H1 (cell line): ENCODE data around the gene TRIM44. TPM values are rescaled to one million over a fixed set of nuclear protein-coding genes. Genes with fewer than 3 reads are reported as not detected.

Experiments
- CTCF ChIA-PET: fragments of 300-600 bp; sonication (Branson Sonifier 250); formaldehyde crosslinking; loops from one replicate; lab custom pipeline; 2021; ENCODE audit not compliant: partially characterized antibody; lab: Charles Lee
- POLR2A ChIA-PET: fragments of 300-600 bp; sonication (Branson Sonifier 250); formaldehyde crosslinking; loops from one replicate; lab custom pipeline; 2021; ENCODE audit warnings: inconsistent platforms; ENCODE audit not compliant: partially characterized antibody; lab: Charles Lee
- DNase-seq, 2 experiments: peaks; one replicate each; pipeline versions ENCODE4 v3.0.0 to v3.0.0-alpha.2; 2010 to 2022; ENCODE audit warnings: low spot score in 2 of 2, low read depth in 1 of 2, mixed read lengths in 1 of 2
- FAIRE-seq: peaks from 2 replicates; lab custom pipeline; 2011; peaks lifted over from hg19 to GRCh38; lab: Jason Lieb, UNC
- H2AFZ ChIP-seq: 2 replicates; pipeline ENCODE4 v1.8.1; 2012; ENCODE audit warnings: low read length, inconsistent platforms
- H2AK5ac ChIP-seq: 2 replicates; pipeline ENCODE4 v1.6.1; 2013; ENCODE audit warnings: low read depth, low read length
- H2BK120ac ChIP-seq: replicated peaks from 2 replicates; pipeline ENCODE3; 2013; ENCODE audit warnings: low read depth, low read length, inconsistent platforms
- H2BK12ac ChIP-seq: 2 replicates; pipeline ENCODE4 v1.6.1; 2013; ENCODE audit warnings: low read depth, low read length
- H2BK15ac ChIP-seq: 2 replicates; pipeline ENCODE4 v1.6.1; 2013; ENCODE audit warnings: low read length
- H2BK20ac ChIP-seq: 2 replicates; pipeline ENCODE4 v1.6.1; 2013; ENCODE audit warnings: low read length
- H2BK5ac ChIP-seq: 2 replicates; pipeline ENCODE4 v1.6.1; 2013; ENCODE audit warnings: low read depth, low read length
- H3K14ac ChIP-seq: 2 replicates; pipeline ENCODE4 v1.6.1; 2013; ENCODE audit warnings: inconsistent platforms; ENCODE audit not compliant: insufficient read length
- H3K18ac ChIP-seq: 2 replicates; pipeline ENCODE4 v1.6.1; 2013; ENCODE audit warnings: low read length; ENCODE audit errors: extremely low read depth
- H3K23ac ChIP-seq: 2 replicates; pipeline ENCODE4 v1.6.1; 2013; ENCODE audit warnings: inconsistent platforms; ENCODE audit not compliant: insufficient read length
- H3K23me2 ChIP-seq: 2 replicates; pipeline ENCODE4 v1.6.1; 2013; ENCODE audit warnings: low read depth, low read length
- H3K27ac ChIP-seq: 2 replicates; pipeline ENCODE4 v1.6.1; 2011; ENCODE audit warnings: low read depth, low read length, inconsistent platforms
- H3K27me3 ChIP-seq, 4 experiments: replicated peaks in 1 of 4; 1 replicate in 1 of 4; 2 replicates in 3 of 4; pipeline versions ENCODE4 v1.6.1 to v1.8.1; 2011 to 2013; ENCODE audit warnings: low read length in 3 of 4, mild to moderate bottlenecking in 3 of 4, inconsistent platforms in 2 of 4, mixed read lengths in 2 of 4, moderate library complexity in 1 of 4; ENCODE audit not compliant: control insufficient read depth in 3 of 4, insufficient read depth in 3 of 4; ENCODE audit errors: extremely low read depth in 1 of 4
- H3K36me3 ChIP-seq, 4 experiments: 2 replicates each; pipeline versions ENCODE4 v1.6.1 to v1.8.1; 2011 to 2013; ENCODE audit warnings: mild to moderate bottlenecking in 4 of 4, low read length in 3 of 4, moderate library complexity in 2 of 4, control low read depth in 1 of 4, inconsistent platforms in 1 of 4; ENCODE audit not compliant: insufficient read depth in 4 of 4, control insufficient read depth in 2 of 4
- H3K4ac ChIP-seq: replicated peaks from 2 replicates; pipeline ENCODE3; 2013; ENCODE audit warnings: low read length, low read depth, mixed read lengths, inconsistent platforms; ENCODE audit not compliant: insufficient read length
- H3K4me1 ChIP-seq, 4 experiments: replicated peaks in 1 of 4; 1 replicate in 1 of 4; 2 replicates in 3 of 4; pipeline versions ENCODE4 v1.6.1 to v1.8.1; 2011 to 2013; ENCODE audit warnings: low read length in 3 of 4, inconsistent platforms in 2 of 4, mixed read lengths in 1 of 4; ENCODE audit not compliant: insufficient read depth in 4 of 4, control insufficient read depth in 3 of 4
- H3K4me2 ChIP-seq, 2 experiments: 2 replicates each; pipeline versions ENCODE4 v1.6.1 to v1.8.1; 2011 to 2013; ENCODE audit warnings: low read depth in 2 of 2, low read length in 2 of 2, control low read depth in 1 of 2, inconsistent platforms in 1 of 2, mild to moderate bottlenecking in 1 of 2; ENCODE audit not compliant: insufficient read depth in 1 of 2
- H3K4me3 ChIP-seq, 4 experiments: fragments of 200-600, 300-600 bp in 1 of 4; sonication (generic), shearing (Covaris generic), sonication (Bioruptor Twin) in 1 of 4; 2 replicates each; pipeline versions ENCODE4 v1.5.1 to v1.8.1; 2011 to 2016; ENCODE audit warnings: low read length in 4 of 4, low read depth in 3 of 4, control low read depth in 2 of 4, inconsistent platforms in 2 of 4, mild to moderate bottlenecking in 2 of 4, mixed read lengths in 1 of 4, moderate library complexity in 1 of 4; ENCODE audit not compliant: insufficient read depth in 2 of 4; ENCODE audit errors: extremely low read depth in 1 of 4
- H3K56ac ChIP-seq: replicated peaks from 2 replicates; pipeline ENCODE3; 2013; ENCODE audit warnings: low read depth, mild to moderate bottlenecking, mixed read lengths, low read length, inconsistent platforms; ENCODE audit not compliant: insufficient read length
- H3K79me1 ChIP-seq: 2 replicates; pipeline ENCODE4 v1.6.1; 2013; ENCODE audit warnings: low read depth, low read length, control low read depth
- H3K79me2 ChIP-seq, 2 experiments: 2 replicates each; pipeline versions ENCODE4 v1.6.1 to v1.8.1; 2012 to 2013; ENCODE audit warnings: low read length in 2 of 2, mild to moderate bottlenecking in 2 of 2, inconsistent platforms in 1 of 2; ENCODE audit not compliant: insufficient read depth in 2 of 2, control insufficient read depth in 1 of 2
- H3K9ac ChIP-seq, 4 experiments: replicated peaks in 1 of 4; 1 replicate in 1 of 4; 2 replicates in 3 of 4; pipeline versions ENCODE4 v1.6.1 to v1.8.1; 2011 to 2013; ENCODE audit warnings: low read depth in 3 of 4, low read length in 3 of 4, control low read depth in 2 of 4, mild to moderate bottlenecking in 2 of 4, moderate library complexity in 2 of 4, inconsistent platforms in 1 of 4; ENCODE audit errors: extremely low read depth in 1 of 4
- H3K9me3 ChIP-seq, 2 experiments: 2 replicates each; pipeline versions ENCODE4 v1.6.1 to v1.8.1; 2012 to 2013; ENCODE audit warnings: mild to moderate bottlenecking in 2 of 2, moderate library complexity in 2 of 2, control low read depth in 1 of 2, inconsistent platforms in 1 of 2, low read depth in 1 of 2, low read length in 1 of 2, mixed read lengths in 1 of 2; ENCODE audit not compliant: insufficient read depth in 2 of 2
- H4K20me1 ChIP-seq, 2 experiments: replicated peaks in 1 of 2; 2 replicates each; pipeline versions ENCODE3 to v1.8.1; 2011 to 2013; ENCODE audit warnings: inconsistent platforms in 2 of 2, low read length in 2 of 2, mild to moderate bottlenecking in 1 of 2; ENCODE audit not compliant: insufficient read depth in 2 of 2, control insufficient read depth in 1 of 2
- H4K5ac ChIP-seq: 2 replicates; pipeline ENCODE4 v1.6.1; 2013; ENCODE audit warnings: low read length, low read depth, mixed read lengths, inconsistent platforms; ENCODE audit not compliant: insufficient read length
- H4K8ac ChIP-seq: 2 replicates; pipeline ENCODE4 v1.8.0; 2013; ENCODE audit warnings: mild to moderate bottlenecking, moderate library complexity, low read length, inconsistent platforms; ENCODE audit not compliant: insufficient read depth; ENCODE audit errors: extremely low read depth
- H4K91ac ChIP-seq: replicated peaks from 2 replicates; pipeline ENCODE3; 2013; ENCODE audit warnings: low read length, mixed read lengths, inconsistent platforms; ENCODE audit not compliant: insufficient read length
- BACH1 ChIP-seq: IDR thresholded peaks from 2 replicates; pipeline ENCODE4 v1.6.1; 2012; ENCODE audit warnings: low read length, improper control_type of control experiment
- EGR1 ChIP-seq: IDR thresholded peaks from 2 replicates; pipeline ENCODE4 v1.6.1; 2011; ENCODE audit warnings: low read depth, low read length, borderline replicate concordance
- KDM1A ChIP-seq: fragments of 200-600, 300-600 bp; sonication (generic); IDR thresholded peaks from 2 replicates; pipeline ENCODE4 v1.7.1; 2016; ENCODE audit warnings: mild to moderate bottlenecking, low read length, borderline replicate concordance
- MAFK ChIP-seq: IDR thresholded peaks from 2 replicates; pipeline ENCODE4 v1.6.1; 2012; ENCODE audit warnings: low read depth, mild to moderate bottlenecking, improper control_type of control experiment, low read length
- NANOG ChIP-seq: IDR thresholded peaks from 2 replicates; pipeline ENCODE4 v1.6.1; 2011; ENCODE audit warnings: low read length, low read depth, mild to moderate bottlenecking, inconsistent platforms; ENCODE audit not compliant: insufficient read depth, poor library complexity, severe bottlenecking
- PHF8 ChIP-seq: fragments of 200-600 bp; sonication (generic); conservative IDR thresholded peaks from 2 replicates; pipeline ENCODE4 v1.7.1; 2012; ENCODE audit warnings: low read depth, mild to moderate bottlenecking, inconsistent platforms, low read length, moderate library complexity
- POLR2AphosphoS5 ChIP-seq: IDR thresholded peaks from 2 replicates; pipeline ENCODE4 v1.6.1; 2011; ENCODE audit warnings: low read depth, low read length
- POU5F1 ChIP-seq: IDR thresholded peaks from 2 replicates; pipeline ENCODE4 v1.6.1; 2011; ENCODE audit warnings: low read depth, mild to moderate bottlenecking, low read length, moderate library complexity
- RAD21 ChIP-seq, 2 experiments: IDR thresholded peaks in 1 of 2; conservative IDR thresholded peaks in 1 of 2; 2 replicates each; pipeline ENCODE4 v1.6.1; 2011; ENCODE audit warnings: low read depth in 2 of 2, low read length in 2 of 2, improper control_type of control experiment in 1 of 2, inconsistent platforms in 1 of 2, mild to moderate bottlenecking in 1 of 2, moderate library complexity in 1 of 2
- USF2 ChIP-seq: IDR thresholded peaks from 2 replicates; pipeline ENCODE4 v1.6.1; 2011; ENCODE audit warnings: low read length, improper control_type of control experiment
- WGBS, 2 experiments: shearing (Covaris generic) in 1 of 2; methylation state at CpG; one replicate each; pipeline versions ENCODE4 v1.1.6 to v1.1.7; 2013 to 2015; ENCODE audit warnings: low lambda C conversion rate in 2 of 2, mixed read lengths in 2 of 2, inconsistent platforms in 1 of 2, low coverage in 1 of 2, missing lambda C conversion rate in 1 of 2; ENCODE audit not compliant: insufficient replicate concordance in 2 of 2, insufficient coverage in 1 of 2, insufficient read length in 1 of 2; ENCODE audit errors: extremely low coverage in 1 of 2, missing lambda C conversion rate in 1 of 2; 5-methylcytosine and 5-hydroxymethylcytosine counted together
- polyA plus RNA-seq, 7 experiments: library from polyadenylated mRNA; depleted of rRNA in 3 of 7; stranded (reverse) in 5 of 7; unstranded in 2 of 7; fragments of >200 nt in 5 of 7; fragments of 200-250 nt in 2 of 7; gene quantifications; 1 replicate in 5 of 7; 2 replicates in 1 of 7; 4 replicates in 1 of 7; pipeline versions ENCODE4 v1.2.1 to v1.2.3, GENCODE V29; 2011 to 2013; ENCODE audit warnings: missing spikeins in 2 of 7, mixed read lengths in 2 of 7
- total RNA-seq: library from RNA; stranded (reverse); fragmentation: NEBNext Ultra II Directional; extraction: Animal tissue kit (Norgen Biotek cat#: 25700); gene quantifications from 2 replicates; pipeline ENCODE4 v1.2.1, GENCODE V29; 2021
- TF ChIP-seq, protein P1 (sequence below): IDR thresholded peaks from 2 replicates; pipeline ENCODE4 v1.6.1; 2012; ENCODE audit warnings: inconsistent platforms

TRIM44 gene
- total and polyA plus RNA-seq, 2 of the 8 experiments (the other 6 are each of a cell fraction or from before 2014, with no cell fraction given) = 13.9 to 34.4 TPM

DNA sequence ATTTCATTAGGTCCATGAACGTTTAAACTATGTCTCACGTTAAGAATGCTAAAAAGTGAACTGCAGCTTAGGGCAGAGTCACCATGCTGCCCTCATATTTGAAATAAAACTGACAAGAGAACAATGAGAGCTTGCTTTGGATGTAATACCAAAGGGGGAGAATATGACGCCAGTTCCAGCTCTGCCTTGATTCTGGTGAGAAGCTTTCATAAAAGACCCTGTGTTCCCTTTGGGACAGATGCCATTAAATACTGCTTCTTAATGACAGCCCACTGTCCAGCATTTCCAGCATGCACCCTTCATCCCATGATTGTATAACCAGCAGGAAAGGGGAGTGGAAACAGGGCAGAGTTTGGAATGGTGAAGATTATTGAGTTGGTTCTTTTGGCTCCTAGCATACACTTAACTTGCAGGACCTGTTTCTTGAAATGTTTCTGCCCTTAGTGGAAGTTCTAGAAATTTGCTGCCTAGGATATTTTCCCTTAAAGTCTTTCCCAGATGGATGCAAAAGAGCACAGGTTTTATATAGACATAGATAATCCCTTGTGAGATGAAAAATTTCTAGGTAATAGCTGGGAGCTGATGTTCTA lies 142.0 kb downstream of the TRIM44 start:
- no peaks in the 10 kb centered on the region for H3K79me2 ChIP-seq
- POLR2A ChIA-PET = interaction anchor here (1.2 kb wide), 1 partner anchor 8 kb away, joined by 3 read pairs; no protein-coding TSS in a partner anchor
- DNase-seq = no peak
- H3K79me1 ChIP-seq = no peaks in the 10 kb centered on the region
- H2AK5ac ChIP-seq = no peak overlapping the region
- no peak overlapping the region for H3K56ac ChIP-seq
- H3K18ac ChIP-seq = no peak overlapping the region
- H3K36me3 ChIP-seq = no peaks in the 10 kb centered on the region
- H2BK20ac ChIP-seq = no peak overlapping the region
- H3K23me2 ChIP-seq = no peaks in the 10 kb centered on the region
- H4K20me1 ChIP-seq = no peaks in the 10 kb centered on the region
- no peaks in the 10 kb centered on the region for H3K4me1 ChIP-seq
- H3K27ac ChIP-seq = no peak overlapping the region
- no peak overlapping the region for H2AFZ ChIP-seq
- no peak overlapping the region for H4K8ac ChIP-seq
- 86% methylated on average over 3 of the region's 3 CpGs; no CpG with 5 or more reads in 1 of the 2 experiments for WGBS, 2 experiments
- no peak overlapping the region for H3K14ac ChIP-seq
- no peak overlapping the region for H2BK120ac ChIP-seq
- no peak overlapping the region for H3K23ac ChIP-seq
- no peaks in the 10 kb centered on the region for H3K9me3 ChIP-seq
- no peak overlapping the region for H2BK12ac ChIP-seq
- H3K27me3 ChIP-seq = no peaks in the 10 kb centered on the region
- FAIRE-seq = no peak
- CTCF ChIA-PET = interaction anchor here (0.6 to 2.1 kb wide), 5 partner anchors 9 to 457 kb away, joined by 3 to 6 read pairs (median 4); no protein-coding TSS in a partner anchor
- H3K4me2 ChIP-seq = no peak overlapping the region
- no peak overlapping the region for H3K4ac ChIP-seq
- H2BK5ac ChIP-seq = no peak overlapping the region
- H3K9ac ChIP-seq = no peak overlapping the region
- no peak overlapping the region for H4K91ac ChIP-seq
- no peak overlapping the region for H3K4me3 ChIP-seq
- H4K5ac ChIP-seq = no peak overlapping the region
- no peak overlapping the region for H2BK15ac ChIP-seq
- TF ChIP-seq USF2 (no peak), POU5F1 (no peak), RAD21 (IDR thresholded peaks at IDR 0.05 in 1 of 2, conservative IDR thresholded peaks at IDR 0.05 in 1 of 2; ENCODE audit: low read depth in 2 of 2, low read length in 2 of 2) (no peak), POLR2AphosphoS5 (no peak), PHF8 (no peak), EGR1 (no peak), BACH1 (no peak), MAFK (no peak), NANOG (no peak), KDM1A (no peak)
- TF ChIP-seq, protein P1, sequence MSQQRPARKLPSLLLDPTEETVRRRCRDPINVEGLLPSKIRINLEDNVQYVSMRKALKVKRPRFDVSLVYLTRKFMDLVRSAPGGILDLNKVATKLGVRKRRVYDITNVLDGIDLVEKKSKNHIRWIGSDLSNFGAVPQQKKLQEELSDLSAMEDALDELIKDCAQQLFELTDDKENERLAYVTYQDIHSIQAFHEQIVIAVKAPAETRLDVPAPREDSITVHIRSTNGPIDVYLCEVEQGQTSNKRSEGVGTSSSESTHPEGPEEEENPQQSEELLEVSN = no peak
